ENCODE measurements around the gene RBBP5. TPM values are rescaled to one million over a fixed set of nuclear protein-coding genes. Genes with fewer than 3 reads are reported as not detected.

RBBP5 gene
- total RNA-seq, 1 experiment from 2014 or later, result 17.3 TPM

GRCh38 chr1:205067031-205067430 is 54.7 kb downstream of the RBBP5 start:
- Histone ChIP-seq H4K5ac (ENCODE audit: insufficient read length, low read depth, low read length) (no peak overlapping the region), H3K18ac (ENCODE audit: insufficient read length, low read depth, low read length) (no peak overlapping the region)

More at GRCh38 chr1:205067031-205067430, 54.7 kb downstream of the RBBP5 start:
- H4K20me1 ChIP-seq (ENCODE audit: control insufficient read depth, insufficient read depth, insufficient read length), result no peaks in the 10 kb centered on the region
- H2BK12ac ChIP-seq (ENCODE audit: insufficient read length, low read depth, low read length), result no peak overlapping the region
- H3K79me2 ChIP-seq (ENCODE audit: insufficient read depth, low read length), result no peaks in the 10 kb centered on the region
- Mint-ChIP-seq H3K36me3 (ENCODE audit: insufficient read depth in 1 of 3, low read depth in 3 of 3) (no peaks in the 10 kb centered on the region), H3K4me3 (no peak overlapping the region), H3K27me3 (ENCODE audit: low read depth) (peaks cover 3% of the 10 kb centered on the region; the same call in 1 of the 2 replicates), H3K9me3 (no peaks in the 10 kb centered on the region), H3K4me1 (peaks cover 0 to under 1% of the 10 kb centered on the region in 2 experiments; a peak in 3 of 4 replicates), H3K27ac (no peak overlapping the region)
- H3K4ac ChIP-seq (ENCODE audit: low read depth, low read length), result no peak overlapping the region
- no peak overlapping the region for H4K91ac ChIP-seq (ENCODE audit: insufficient read length, low read depth, low read length)
- no peak overlapping the region for H2BK120ac ChIP-seq (ENCODE audit: low read depth, low read length, poor library complexity, severe bottlenecking)
- TF ChIP-seq CTCF (conservative IDR thresholded peaks at IDR 0.05), result no peak
- no peak overlapping the region for H3T11ph ChIP-seq (ENCODE audit: low read length)
- no peak overlapping the region for H2BK20ac ChIP-seq (ENCODE audit: low read depth, low read length, poor library complexity, severe bottlenecking)
- no peak overlapping the region for H2BK15ac ChIP-seq (ENCODE audit: low read depth, low read length)
- H3K27ac ChIP-seq (ENCODE audit: insufficient read length, low read depth, low read length), result no peak overlapping the region
- peaks cover 3% of the 10 kb centered on the region for H3K23me2 ChIP-seq (ENCODE audit: insufficient read length, low read depth, low read length, poor library complexity, severe bottlenecking)
- no peaks in the 10 kb centered on the region for H3K4me1 ChIP-seq (ENCODE audit: insufficient read depth, low read length)
- H3K9ac ChIP-seq (ENCODE audit: extremely low read depth, insufficient read length, low read length), result no peak overlapping the region
- no peaks in the 10 kb centered on the region for H3K9me3 ChIP-seq (ENCODE audit: control insufficient read depth, low read depth, low read length)
- no peak overlapping the region; the same call in 1 of the 2 replicates for H3K14ac ChIP-seq (ENCODE audit: insufficient read depth, low read length)
- no peak overlapping the region for H3K4me2 ChIP-seq (ENCODE audit: insufficient read depth, insufficient read length, low read length)
- no peak overlapping the region for H2AFZ ChIP-seq (ENCODE audit: low read length)
- H3K79me1 ChIP-seq (ENCODE audit: insufficient read depth, low read depth, low read length, poor library complexity, severe bottlenecking), result no peaks in the 10 kb centered on the region
- no CpG with 5 or more reads among the region's 6 CpGs for WGBS (ENCODE audit: extremely low coverage, insufficient read length, low lambda C conversion rate)
- no peak for DNase-seq
- no peak overlapping the region for H2BK5ac ChIP-seq (ENCODE audit: insufficient read length, low read length)
- no peaks in the 10 kb centered on the region for H3K27me3 ChIP-seq (ENCODE audit: insufficient read depth, low read length)
- H3K23ac ChIP-seq (ENCODE audit: insufficient read length, low read depth, low read length), result no peak overlapping the region
- no peak overlapping the region for H4K8ac ChIP-seq (replicated peaks; ENCODE audit: insufficient read length, low read depth, low read length)
- no peak overlapping the region for H2AK5ac ChIP-seq (ENCODE audit: insufficient read length, low read length)
- no peak overlapping the region for H3K56ac ChIP-seq (ENCODE audit: insufficient read length, low read depth, low read length)
